ENCODE measurements around the gene AMH. TPM values are rescaled to one million over a fixed set of nuclear protein-coding genes. Genes with fewer than 3 reads are reported as not detected.

AMH gene
- total RNA-seq, 1 donor from 2014 or later, result not detected

DNA sequence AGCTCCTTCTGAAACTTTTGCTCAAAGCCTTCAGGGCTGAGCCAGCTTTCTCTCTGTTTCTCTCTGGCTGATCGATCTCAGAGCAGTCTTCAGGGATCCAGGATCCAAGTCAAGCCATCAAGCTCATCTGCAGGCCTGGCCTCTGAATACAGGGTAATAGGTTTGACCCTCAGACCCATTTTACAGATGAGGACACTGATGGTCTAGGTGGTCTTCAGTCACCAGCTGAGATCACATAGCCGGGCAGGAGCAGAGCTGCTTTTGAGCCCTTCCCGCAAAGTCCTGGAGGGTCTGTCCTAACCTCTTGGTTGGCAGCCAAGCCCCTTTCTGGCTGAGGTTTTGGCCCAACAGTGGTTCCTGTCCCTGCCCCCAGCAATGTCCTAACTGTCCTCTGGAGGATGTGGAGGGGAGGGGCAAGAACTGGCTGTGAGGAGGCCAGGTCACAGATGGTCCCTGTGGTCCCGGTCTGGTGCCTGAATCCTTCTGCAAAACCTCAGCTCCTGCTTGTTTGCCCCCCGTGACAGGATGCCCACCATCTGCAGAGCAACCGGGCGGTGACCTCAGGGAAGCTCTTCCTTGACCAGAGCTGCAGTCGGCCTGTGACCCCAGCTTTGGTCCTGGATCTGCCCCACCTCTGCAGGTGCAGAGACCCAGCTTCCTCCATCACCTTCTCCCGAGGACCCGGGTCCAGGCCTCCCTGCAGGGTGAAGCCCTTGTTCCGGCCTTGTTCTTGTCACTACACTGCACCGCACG lies 38.6 kb downstream of the AMH start:
- DNase-seq, result no peak

GRCh38 chr19:2288338-2288817 lies 39.3 kb downstream of the AMH start:
- no peak for DNase-seq

DNA sequence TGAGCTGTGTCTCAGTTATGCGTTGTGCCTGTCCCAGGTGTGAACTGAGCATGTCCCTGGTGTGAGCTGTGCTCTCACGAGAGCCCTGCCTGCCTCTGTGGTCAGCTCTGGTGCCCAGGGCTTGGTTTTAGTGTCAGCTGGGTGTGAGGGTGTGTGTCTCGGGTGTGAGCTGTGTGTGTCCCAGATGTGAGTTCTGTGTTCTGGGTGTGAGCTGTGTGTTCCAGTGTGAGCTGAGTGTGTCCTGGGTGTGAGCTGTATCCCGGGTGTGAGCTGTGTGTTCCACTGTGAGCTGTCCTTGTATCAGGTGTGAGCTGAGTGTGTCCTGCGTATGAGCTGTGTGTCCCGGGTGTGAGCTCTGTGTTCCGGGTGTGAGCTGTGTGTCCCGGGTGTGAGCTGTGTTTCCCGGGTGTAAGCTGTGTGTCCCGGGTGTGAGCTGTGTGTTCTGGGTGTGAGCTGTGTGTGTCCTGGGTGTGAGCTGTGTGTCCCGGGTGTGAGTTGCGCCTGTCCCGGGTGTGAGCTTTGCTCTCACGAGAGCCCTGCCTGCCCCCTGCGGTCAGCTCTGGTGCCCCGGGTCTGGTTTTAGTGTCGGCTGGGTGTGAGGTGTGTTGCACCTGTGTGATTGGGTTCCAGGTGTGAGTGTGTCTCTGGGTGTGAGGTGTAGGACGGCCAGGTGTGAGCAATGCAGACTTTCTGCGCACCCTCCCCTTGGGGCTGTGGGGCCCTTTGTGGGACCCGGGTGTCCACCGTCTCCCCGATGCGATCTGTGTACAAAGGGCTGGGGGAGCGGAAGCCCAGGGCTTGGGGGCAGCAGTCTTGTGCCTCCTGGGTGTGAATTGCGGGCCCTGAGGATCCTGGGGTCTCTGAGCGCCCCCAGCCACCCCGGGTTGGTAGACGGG lies 39.9 kb downstream of the AMH start:
- no peak for DNase-seq

DNA sequence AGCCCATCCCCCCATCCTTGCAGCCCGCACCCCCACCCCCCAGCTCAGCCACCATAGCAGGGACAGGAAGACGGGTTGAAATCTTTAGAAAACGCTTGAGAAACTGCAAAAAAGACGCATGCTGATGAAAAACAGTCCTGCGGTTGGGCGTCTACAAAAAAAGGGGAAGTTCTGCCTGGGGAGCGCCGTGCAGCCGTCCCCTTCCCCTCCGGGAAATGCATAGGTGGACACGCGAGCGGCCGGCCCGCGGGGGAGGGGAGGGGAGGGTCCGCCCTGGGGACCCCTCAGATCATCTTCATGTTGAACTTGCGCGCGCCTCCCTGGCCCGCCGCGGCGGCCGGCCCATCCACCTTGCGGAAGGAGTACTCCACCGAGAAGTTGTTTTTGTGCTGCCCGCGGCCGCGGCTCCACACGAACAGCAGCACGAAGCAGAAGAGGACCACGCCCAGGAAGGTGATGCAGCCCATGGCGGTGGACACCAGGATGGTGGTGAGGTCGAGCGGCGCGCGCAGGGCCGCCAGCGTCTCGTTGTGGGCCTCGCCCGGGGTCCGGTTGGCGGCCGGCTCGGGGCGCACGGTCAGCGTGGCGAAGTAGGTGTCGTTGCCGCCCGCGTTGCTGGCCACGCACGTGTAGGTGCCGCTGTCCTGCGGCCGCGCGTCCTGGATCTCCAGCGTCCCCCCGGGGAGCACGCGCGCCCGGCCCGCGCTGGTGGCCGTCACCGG lies 40.8 kb downstream of the AMH start:
- DNase-seq, result no peak

- no peak for DNase-seq
Measured at GRCh38 chr19:2290441-2291184, 41.5 kb downstream of the AMH start.

- DNase-seq, result no peak
Measured at GRCh38 chr19:2291185-2291751, 42.1 kb downstream of the AMH start.

DNA sequence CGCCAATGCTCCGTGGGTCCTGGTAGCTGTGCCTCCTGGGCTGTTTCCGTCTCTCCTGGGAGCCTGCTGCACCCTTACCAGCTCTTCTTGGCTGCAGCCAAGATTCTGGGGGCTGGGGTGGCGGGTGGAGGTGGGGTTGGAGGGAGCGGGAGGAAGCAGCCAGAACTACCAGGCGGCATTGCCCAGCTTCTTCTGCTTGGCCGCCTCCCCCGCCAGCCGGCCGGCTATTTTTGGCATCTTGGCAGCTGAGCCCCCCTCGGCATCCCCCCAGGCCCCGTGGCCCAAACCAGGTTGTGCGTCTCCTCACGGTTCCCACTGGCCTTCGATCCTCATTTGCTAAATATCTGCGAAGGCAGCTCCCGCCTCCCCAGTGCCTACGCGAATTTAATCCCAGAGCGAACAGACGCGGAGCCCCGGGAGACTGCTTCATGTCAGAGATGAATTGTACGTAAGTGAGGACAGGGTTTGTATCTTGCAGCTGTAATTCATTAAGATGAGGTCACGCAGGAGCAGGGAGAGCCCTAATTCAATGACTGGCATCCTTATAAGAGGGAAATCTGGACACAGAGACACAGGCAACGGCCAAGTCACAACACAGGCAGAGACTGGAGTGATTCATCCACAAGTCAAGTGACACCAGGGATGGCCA lies 45.7 kb downstream of the AMH start:
- DNase-seq, result no peak

GRCh38 chr19:2296141-2296540 lies 47.0 kb downstream of the AMH start:
- DNase-seq, result no peak

DNA sequence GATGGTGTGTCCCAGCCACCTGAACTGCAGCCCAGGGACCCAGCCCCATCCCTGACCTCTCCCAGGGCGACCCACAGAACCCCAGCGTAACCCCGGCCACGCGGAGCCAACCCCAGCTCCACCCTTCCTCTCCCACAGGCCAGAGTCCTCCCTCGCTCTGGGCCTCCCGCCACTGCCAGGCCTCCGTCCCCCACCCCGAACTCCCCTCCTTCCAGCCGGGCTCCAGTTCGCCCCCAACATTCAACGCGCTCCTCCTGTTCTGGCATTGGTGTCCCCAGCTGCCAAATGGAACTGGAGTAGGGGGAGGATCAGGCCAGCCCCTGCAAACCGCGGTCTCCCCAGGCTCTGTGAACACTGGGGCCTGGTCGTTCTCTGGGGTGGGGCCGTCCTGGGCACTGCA lies 51.4 kb downstream of the AMH start:
- no peak for DNase-seq

Small RNA genes within 50 kb of the gene (small RNA-seq; reads per million reads assigned to genes)
- not detected for gene MIR1227

Other genes with a start within 250 kb of the AMH start
- 49.1 TPM for gene BTBD2, start 233.6 kb upstream of the AMH start, total RNA-seq
- gene MKNK2, start 198.1 kb upstream of the AMH start, total RNA-seq, result 16.8 TPM
- gene MOB3A, start 153.0 kb upstream of the AMH start, total RNA-seq, result 14.2 TPM
- gene IZUMO4, start 152.4 kb upstream of the AMH start, total RNA-seq, result 2.2 TPM
- gene AP3D1, start 97.8 kb upstream of the AMH start, total RNA-seq, result 64.3 TPM
- 4.7 TPM for gene DOT1L, start 85.4 kb upstream of the AMH start, total RNA-seq
- gene PLEKHJ1, start 13.0 kb upstream of the AMH start, total RNA-seq, result 35.7 TPM
- 26.4 TPM for gene SF3A2, start 12.5 kb upstream of the AMH start, total RNA-seq
- gene JSRP1, start 7.1 kb downstream of the AMH start, total RNA-seq, result not detected
- gene PEAK3, start 32.9 kb downstream of the AMH start, total RNA-seq, result not detected
- gene LINGO3, start 58.8 kb downstream of the AMH start, total RNA-seq, result 0.62 TPM
- gene LSM7, start 79.3 kb downstream of the AMH start, total RNA-seq, result 61.6 TPM
- 22.6 TPM for gene SPPL2B, start 79.4 kb downstream of the AMH start, total RNA-seq
- 0.16 TPM for gene TMPRSS9, start 110.9 kb downstream of the AMH start, total RNA-seq
- gene TIMM13, start 178.3 kb downstream of the AMH start, total RNA-seq, result 16.2 TPM
- gene LMNB2, start 207.6 kb downstream of the AMH start, total RNA-seq, result 36.2 TPM
- 4.7 TPM for gene GADD45B, start 226.8 kb downstream of the AMH start, total RNA-seq